ENCODE data around the gene HOXB7. TPM values are rescaled to one million over a fixed set of nuclear protein-coding genes. Genes with fewer than 3 reads are reported as not detected.

The HOXB7 gene
- total and polyA plus RNA-seq, 3 experiments from 2014 or later, result 0.87 to 0.96 (median 0.89) TPM

DNA sequence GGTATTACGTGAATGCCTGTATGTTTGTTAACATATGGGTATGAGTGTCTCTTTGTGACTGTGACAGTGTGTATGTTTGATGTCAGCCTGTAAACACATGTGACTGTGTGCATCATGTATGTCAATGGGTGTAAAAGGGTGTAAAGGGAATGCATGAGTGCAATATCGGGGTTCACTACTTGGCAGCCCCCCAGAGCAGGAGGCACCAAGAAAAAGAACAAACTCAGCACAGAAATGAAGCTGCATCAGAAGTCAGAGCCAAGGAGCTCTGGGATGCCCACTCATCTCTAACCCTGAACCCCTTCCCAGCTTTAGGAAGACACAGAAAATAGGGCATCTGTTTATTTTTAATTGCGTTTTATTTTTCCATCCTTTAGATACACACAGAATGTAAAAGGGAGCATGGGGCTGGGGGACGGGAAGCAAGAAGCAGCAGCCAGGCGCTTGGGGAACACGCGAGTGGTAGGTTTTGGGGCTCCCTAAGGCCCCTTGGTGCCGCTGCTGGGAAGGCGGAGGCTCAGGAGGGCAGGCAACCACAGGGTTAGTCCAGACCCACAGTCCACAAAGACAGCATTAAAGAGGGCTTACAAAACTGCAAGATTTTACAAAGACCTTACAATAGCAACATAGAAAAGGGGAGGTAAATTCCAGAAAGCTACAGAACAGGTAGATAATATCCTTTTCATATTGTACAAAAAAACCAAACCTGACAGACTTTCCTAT, 3.8 kb downstream of the HOXB7 start:
- peaks cover 78 to 83% of the 10 kb centered on the region in 2 donors for H3K27me3 Mint-ChIP-seq
- H3K4me1 Mint-ChIP-seq, result peaks cover 17 to 47% (median 35%) of the 10 kb centered on the region in 3 donors
- no peaks in the 10 kb centered on the region for H3K9me3 ChIP-seq (ENCODE audit: low read length)
- ChIA-PET CTCF (no interaction called here), POLR2A (no interaction called here)
- no peaks in the 10 kb centered on the region for H3K36me3 ChIP-seq (ENCODE audit: insufficient read depth, low read length)
- H3K4me3 ChIP-seq (ENCODE audit: low read length), result no peak overlapping the region
- H3K36me3 Mint-ChIP-seq, result peaks cover 0 to 6% (median 0%) of the 10 kb centered on the region in 3 donors
- peak overlapping the region in 1 of 8 donors; percentile 1 for H3K27ac Mint-ChIP-seq
- H3K9me3 Mint-ChIP-seq, result no peaks in the 10 kb centered on the region
- no peak overlapping the region for H3K27ac ChIP-seq (ENCODE audit: low read depth, low read length)
- H3K27me3 ChIP-seq (ENCODE audit: insufficient read depth, low read length, poor library complexity, severe bottlenecking), result peaks cover 53% of the 10 kb centered on the region
- H3K4me3 Mint-ChIP-seq, result peak overlapping the region in 1 of 7 donors; percentile 29
- peaks cover 20% of the 10 kb centered on the region for H3K4me1 ChIP-seq (ENCODE audit: insufficient read depth, low read length)
- no peak for DNase-seq

DNA sequence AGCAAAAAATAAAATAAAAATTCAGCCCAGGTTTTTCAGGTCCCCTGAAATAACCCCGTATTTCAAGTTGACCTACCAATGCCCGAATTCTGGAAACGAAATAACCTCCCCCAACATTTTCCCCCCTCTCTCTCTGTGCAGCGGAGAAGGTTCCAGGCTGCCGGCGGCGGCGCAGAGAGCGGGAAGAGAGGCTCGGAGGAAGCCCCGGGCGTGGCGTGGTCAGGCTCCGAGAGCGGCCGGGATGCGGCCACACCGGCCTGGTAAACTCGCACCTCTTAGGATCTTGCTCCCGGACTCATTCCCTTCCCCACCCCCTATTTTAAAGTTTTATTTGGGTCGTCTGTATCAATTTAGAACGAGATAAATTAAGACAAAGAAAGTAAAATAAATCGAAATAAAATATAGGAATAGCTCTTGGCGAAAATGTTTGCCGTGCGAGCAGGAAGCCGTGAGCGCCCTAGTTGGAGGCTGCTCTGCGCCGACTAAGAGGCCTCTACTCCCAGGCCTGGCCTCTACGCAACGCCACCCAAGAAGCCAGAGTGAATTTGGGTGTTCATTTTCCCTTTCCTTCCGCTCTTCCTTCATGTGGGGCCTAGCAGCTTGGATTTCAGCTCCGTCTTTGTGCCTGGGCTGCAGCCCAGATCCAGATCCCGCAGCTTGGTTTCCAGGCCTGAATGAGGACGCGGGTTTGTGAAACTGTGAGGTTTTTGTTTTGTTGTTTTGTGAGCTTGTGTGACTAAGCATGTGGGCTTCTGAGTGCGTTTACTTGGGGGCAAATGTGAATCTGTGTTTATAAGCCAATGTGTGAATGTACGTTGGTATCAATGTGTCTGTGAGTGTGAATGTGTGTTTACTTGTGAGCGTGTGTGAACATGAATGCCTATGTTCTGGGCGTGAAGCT, 4.6 kb downstream of the HOXB7 start:
- Mint-ChIP-seq H3K4me1 (peaks cover 16 to 46% (median 32%) of the 10 kb centered on the region in 3 donors), H3K27ac (peak overlapping the region in 1 of 8 donors; percentile 1), H3K36me3 (peaks cover 0 to 6% (median 0%) of the 10 kb centered on the region in 3 donors), H3K4me3 (peak overlapping the region in 1 of 7 donors; percentile 29), H3K9me3 (no peaks in the 10 kb centered on the region), H3K27me3 (peaks cover 80 to 85% of the 10 kb centered on the region in 2 donors)
- Histone ChIP-seq H3K4me1 (ENCODE audit: insufficient read depth, low read length) (peaks cover 15% of the 10 kb centered on the region), H3K27me3 (ENCODE audit: insufficient read depth, low read length, poor library complexity, severe bottlenecking) (peaks cover 53% of the 10 kb centered on the region), H3K9me3 (ENCODE audit: low read length) (no peaks in the 10 kb centered on the region), H3K4me3 (ENCODE audit: low read length) (no peak overlapping the region), H3K27ac (ENCODE audit: low read depth, low read length) (no peak overlapping the region), H3K36me3 (ENCODE audit: insufficient read depth, low read length) (no peaks in the 10 kb centered on the region)
- ChIA-PET POLR2A (no interaction called here), CTCF (no interaction called here)
- DNase-seq, result no peak

DNA sequence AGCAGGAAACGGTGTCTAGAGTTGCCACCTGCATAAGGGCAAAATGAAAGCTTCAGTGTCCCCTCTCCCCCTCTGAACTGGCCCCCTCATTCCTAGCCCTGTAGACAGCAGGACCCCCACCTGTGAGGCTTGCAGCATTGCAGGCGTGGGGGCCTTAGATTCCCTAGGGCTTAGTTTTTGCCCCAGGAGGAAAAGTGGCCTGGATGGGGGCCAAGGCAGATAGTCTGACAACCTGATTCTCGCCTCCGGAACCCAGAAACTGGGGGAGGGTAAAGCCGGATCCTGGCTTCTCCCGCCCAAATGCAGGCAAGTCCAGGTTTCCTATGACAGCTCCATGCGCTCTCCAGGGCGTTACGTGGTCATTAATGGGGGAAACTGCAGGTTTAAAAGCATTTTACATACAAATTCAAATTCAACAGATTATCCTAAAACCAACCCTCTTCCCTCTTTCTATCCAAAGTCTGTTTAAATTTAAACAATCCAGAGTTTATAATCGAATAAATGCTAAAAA, 5.4 kb downstream of the HOXB7 start:
- Mint-ChIP-seq H3K27ac (no peak overlapping the region), H3K4me3 (peak overlapping the region in 1 of 7 donors; percentile 53), H3K4me1 (peaks cover 11 to 39% (median 26%) of the 10 kb centered on the region in 3 donors), H3K9me3 (no peaks in the 10 kb centered on the region), H3K27me3 (peaks cover 81 to 86% of the 10 kb centered on the region in 2 donors), H3K36me3 (no peaks in the 10 kb centered on the region)
- Histone ChIP-seq H3K4me1 (ENCODE audit: insufficient read depth, low read length) (peaks cover 7% of the 10 kb centered on the region), H3K36me3 (ENCODE audit: insufficient read depth, low read length) (no peaks in the 10 kb centered on the region), H3K27me3 (ENCODE audit: insufficient read depth, low read length, poor library complexity, severe bottlenecking) (peaks cover 51% of the 10 kb centered on the region), H3K27ac (ENCODE audit: low read depth, low read length) (peak overlapping the region; percentile 40), H3K9me3 (ENCODE audit: low read length) (no peaks in the 10 kb centered on the region), H3K4me3 (ENCODE audit: low read length) (no peak overlapping the region)
- CTCF ChIA-PET, result no interaction called here
- DNase-seq, result no peak
- POLR2A ChIA-PET, result no interaction called here

DNA sequence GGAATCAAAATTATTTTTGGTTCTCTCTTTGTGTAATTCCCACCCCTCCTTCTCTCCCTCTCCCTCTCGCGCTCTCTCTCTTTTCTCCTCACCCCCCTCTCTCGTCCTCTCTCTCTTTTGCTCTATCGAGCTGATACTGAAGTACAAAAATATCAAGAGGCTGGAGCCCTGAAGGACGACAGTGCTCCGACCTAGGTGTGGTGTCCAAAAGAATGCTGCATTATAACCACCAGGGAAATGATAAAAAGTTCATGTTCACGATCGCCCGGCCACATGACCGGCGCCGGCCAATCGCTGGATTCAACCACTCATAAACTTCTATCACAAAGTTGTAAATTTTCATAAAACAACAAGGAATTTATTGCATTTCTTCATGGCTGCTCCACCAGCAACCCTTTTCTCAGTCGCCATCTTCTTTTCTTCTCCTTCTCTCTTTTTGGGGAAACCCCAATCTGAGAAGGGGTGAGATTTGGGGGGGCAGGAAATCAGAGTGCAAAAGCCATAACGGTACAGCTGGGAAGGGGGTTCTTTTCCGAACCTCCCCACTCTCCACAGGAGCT, 6.0 kb downstream of the HOXB7 start, which contains the start of gene HOXB6:
TSS of gene HOXB6 (minus strand) at position 217 of the 560 bp plus-strand sequence. CDS start 6,836 bp downstream, outside the sequence.
- no peak within 1 kb of the TSS for H3K4me3 ChIP-seq (ENCODE audit: low read length)
- Mint-ChIP-seq H3K4me1 (peaks cover 11 to 34% (median 26%) of the 10 kb centered on the region in 3 donors), H3K9me3 (no peaks in the 10 kb centered on the region), H3K27ac (peak within 1 kb of the TSS in 1 of 8 donors; percentile 24), H3K27me3 (peaks cover 86 to 92% of the 10 kb centered on the region in 2 donors), H3K36me3 (no peaks in the 10 kb centered on the region), H3K4me3 (peak within 1 kb of the TSS in 4 of 7 donors; percentile 4 to 53 (median 17))
- H3K27ac ChIP-seq (ENCODE audit: low read depth, low read length), result peak within 1 kb of the TSS; percentile 40
- ChIA-PET POLR2A (no interaction called here), CTCF (no interaction called here)
- H3K36me3 ChIP-seq (ENCODE audit: insufficient read depth, low read length), result no peaks in the 10 kb centered on the region
- DNase-seq, result no peak
- H3K9me3 ChIP-seq (ENCODE audit: low read length), result no peaks in the 10 kb centered on the region
- peaks cover 3% of the 10 kb centered on the region for H3K4me1 ChIP-seq (ENCODE audit: insufficient read depth, low read length)
- peaks cover 52% of the 10 kb centered on the region for H3K27me3 ChIP-seq (ENCODE audit: insufficient read depth, low read length, poor library complexity, severe bottlenecking)

DNA sequence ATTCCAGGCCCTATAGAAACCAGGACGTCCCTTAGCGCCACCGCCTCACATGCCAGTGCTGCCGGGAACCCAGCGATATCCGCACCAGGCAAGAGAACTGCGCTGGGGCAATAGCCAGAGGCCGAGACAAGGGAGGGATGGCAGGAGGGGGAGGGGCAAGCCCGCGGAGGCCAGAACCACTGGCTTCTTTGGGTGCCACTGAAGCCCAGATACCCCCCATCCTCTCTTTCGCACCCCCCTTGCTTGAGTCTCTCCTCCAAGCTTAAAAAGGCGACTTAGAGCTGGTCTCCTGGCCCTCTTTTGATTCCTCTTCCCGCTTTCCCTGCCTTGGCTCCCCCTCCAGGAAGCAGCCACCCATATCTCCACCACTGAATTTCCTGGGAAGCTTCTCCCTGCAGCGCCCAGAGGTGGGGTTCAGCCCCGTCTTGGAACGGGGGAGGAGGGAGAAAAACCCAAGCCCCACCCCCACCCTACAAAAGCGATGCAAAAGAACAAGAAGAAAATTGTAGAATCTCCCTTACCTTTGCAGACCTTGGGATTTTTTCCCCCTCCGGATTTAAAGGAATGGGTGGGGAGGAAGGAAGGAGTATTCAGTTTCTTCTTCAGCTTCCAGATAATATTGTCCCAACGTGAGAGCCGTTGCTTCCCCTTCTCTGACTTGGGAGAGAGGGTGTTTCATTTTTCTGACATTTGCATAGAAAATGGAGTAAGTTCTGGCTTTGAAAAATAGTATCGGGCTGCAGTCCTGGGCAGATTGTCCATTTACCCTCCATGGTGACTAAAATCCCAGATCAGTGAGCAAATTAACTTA, 6.7 kb downstream of the HOXB7 start:
- H3K9me3 ChIP-seq (ENCODE audit: low read length), result no peaks in the 10 kb centered on the region
- H3K4me3 ChIP-seq (ENCODE audit: low read length), result no peak overlapping the region
- Mint-ChIP-seq H3K9me3 (no peaks in the 10 kb centered on the region), H3K4me1 (peaks cover 11 to 33% (median 26%) of the 10 kb centered on the region in 3 donors), H3K36me3 (no peaks in the 10 kb centered on the region), H3K4me3 (peak overlapping the region in 3 of 7 donors; percentile 8 to 53 (median 26)), H3K27me3 (peaks cover 90 to 92% of the 10 kb centered on the region in 2 donors), H3K27ac (no peak overlapping the region)
- H3K4me1 ChIP-seq (ENCODE audit: insufficient read depth, low read length), result no peaks in the 10 kb centered on the region
- H3K36me3 ChIP-seq (ENCODE audit: insufficient read depth, low read length), result no peaks in the 10 kb centered on the region
- POLR2A ChIA-PET, result interaction anchor here (0.6 kb wide), 1 partner anchor 10 kb away, joined by 9 read pairs; no protein-coding TSS in a partner anchor
- H3K27me3 ChIP-seq (ENCODE audit: insufficient read depth, low read length, poor library complexity, severe bottlenecking), result peaks cover 52% of the 10 kb centered on the region
- DNase-seq, result no peak
- CTCF ChIA-PET, result no interaction called here
- peak overlapping the region; percentile 40 for H3K27ac ChIP-seq (ENCODE audit: low read depth, low read length)

DNA sequence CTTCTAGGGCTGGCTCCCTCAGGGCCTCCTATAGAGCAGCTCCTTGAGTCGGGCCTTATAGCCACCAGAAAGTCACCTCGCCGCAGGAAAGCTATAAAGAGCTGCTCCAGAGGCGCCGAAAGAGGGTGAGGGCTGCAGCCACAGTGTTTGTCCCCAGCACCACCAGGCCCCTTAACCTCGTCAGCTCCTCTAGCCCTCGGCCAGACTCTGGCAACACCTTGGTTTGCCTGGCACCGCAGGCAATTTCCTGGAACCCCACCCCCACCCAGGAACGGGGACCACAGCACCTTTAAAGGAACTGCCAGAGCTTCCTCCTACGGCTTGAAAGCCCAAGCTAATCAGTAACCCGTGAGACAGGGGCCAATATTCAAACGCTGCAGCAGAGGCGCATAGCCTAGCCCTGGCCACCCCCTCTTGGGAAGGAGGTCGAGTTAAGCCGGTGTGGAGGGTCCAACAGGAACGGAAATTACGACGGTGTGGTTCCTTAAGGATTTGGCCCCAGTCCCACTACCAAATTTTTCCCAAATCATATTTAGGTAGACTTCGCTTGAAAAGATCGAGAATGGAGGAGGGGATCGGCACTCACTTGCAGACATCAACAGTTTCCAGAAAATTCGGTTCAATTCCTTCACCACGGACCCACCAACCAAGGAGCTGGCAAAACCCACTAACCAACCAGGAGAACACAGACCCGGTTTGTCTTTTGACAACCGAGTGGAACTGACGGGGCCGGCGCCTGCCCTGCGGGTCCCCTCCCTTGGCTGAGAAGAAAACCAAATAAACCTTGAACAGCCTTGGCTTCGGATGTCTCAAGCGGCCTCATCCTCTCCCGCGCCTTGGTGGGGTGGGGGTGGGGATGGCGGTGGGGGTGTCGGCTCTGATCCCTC, 9.0 kb downstream of the HOXB7 start:
- Mint-ChIP-seq H3K9me3 (no peaks in the 10 kb centered on the region), H3K36me3 (no peaks in the 10 kb centered on the region), H3K27me3 (peaks cover 94 to 95% of the 10 kb centered on the region in 2 donors), H3K4me3 (peak overlapping the region in 4 of 7 donors; percentile 10 to 61 (median 39)), H3K4me1 (peaks cover 31 to 56% (median 48%) of the 10 kb centered on the region in 3 donors), H3K27ac (peak overlapping the region in 2 of 8 donors; percentile 41 to 68)
- no peak overlapping the region for H3K27ac ChIP-seq (ENCODE audit: low read depth, low read length)
- no peaks in the 10 kb centered on the region for H3K36me3 ChIP-seq (ENCODE audit: insufficient read depth, low read length)
- peaks cover 20% of the 10 kb centered on the region for H3K4me1 ChIP-seq (ENCODE audit: insufficient read depth, low read length)
- peaks cover 75% of the 10 kb centered on the region for H3K27me3 ChIP-seq (ENCODE audit: insufficient read depth, low read length, poor library complexity, severe bottlenecking)
- no peak overlapping the region for H3K4me3 ChIP-seq (ENCODE audit: low read length)
- no peak for DNase-seq
- ChIA-PET POLR2A (interaction anchor here (0.6 to 1.0 kb wide), 2 partner anchors 11 to 526 kb away, joined by 3 read pairs; no protein-coding TSS in a partner anchor), CTCF (interaction anchor here (1.0 to 2.1 kb wide), 5 partner anchors 8 to 522 kb away, joined by 3 to 8 read pairs (median 4); no protein-coding TSS in a partner anchor)
- H3K9me3 ChIP-seq (ENCODE audit: low read length), result no peaks in the 10 kb centered on the region
